ENCODE results near the gene PSMC3IP.

GRCh38 chr17:42566883-42567573 is 10.5 kb downstream of the PSMC3IP start, which contains the start of gene MLX:
- peak in 2 of 6 experiments; percentile 18 to 23 for TF ChIP-seq CTCF (IDR thresholded peaks at IDR 0.05)
- TF ChIP-seq POLR2AphosphoS5 (IDR thresholded peaks at IDR 0.05): peak; percentile 65 to 78

Measured in upper lobe of left lung (tissue), 4 donors.